CD8-positive, alpha-beta memory T cell (primary cell): ENCODE results near the gene IFI27L2. TPM values are rescaled to one million over a fixed set of nuclear protein-coding genes. Genes with fewer than 3 reads are reported as not detected.

Experiments used
- CTCF ChIA-PET: fragments of 350-600 bp; sonication (Branson Sonifier 250); formaldehyde crosslinking; loops from one replicate; lab custom pipeline; 2021; ENCODE audit warnings: antibody characterized with exemption; lab: Charles Lee
- POLR2A ChIA-PET: fragments of 350-600 bp; sonication (Branson Sonifier 250); formaldehyde crosslinking; loops from one replicate; lab custom pipeline; 2021; ENCODE audit warnings: antibody characterized with exemption; lab: Charles Lee
- DNase-seq, 5 donors: peaks; one replicate each; pipeline versions ENCODE4 v3.0.0 to v3.0.0-alpha.2; 2020 to 2022; ENCODE audit warnings: mixed read lengths in 1 of 5
- H3K27ac ChIP-seq: one replicate; pipeline ENCODE4 v1.7.0; 2013; ENCODE audit warnings: low read depth, mild to moderate bottlenecking, low read length, moderate library complexity
- H3K27me3 ChIP-seq: 2 replicates; pipeline ENCODE4 v1.7.0; 2013; ENCODE audit warnings: low read length, mild to moderate bottlenecking; ENCODE audit not compliant: insufficient read depth, poor library complexity, severe bottlenecking
- H3K36me3 ChIP-seq: 2 replicates; pipeline ENCODE4 v1.7.0; 2013; ENCODE audit warnings: mild to moderate bottlenecking, low read length, moderate library complexity; ENCODE audit not compliant: insufficient read depth
- H3K4me1 ChIP-seq: 2 replicates; pipeline ENCODE4 v1.7.0; 2013; ENCODE audit warnings: mild to moderate bottlenecking, low read length, moderate library complexity; ENCODE audit not compliant: insufficient read depth
- H3K4me3 ChIP-seq: 2 replicates; pipeline ENCODE4 v1.7.0; 2013; ENCODE audit warnings: mild to moderate bottlenecking, low read length
- H3K9me3 ChIP-seq: 2 replicates; pipeline ENCODE4 v1.7.0; 2013; ENCODE audit warnings: mild to moderate bottlenecking, low read length
- H3K27ac Mint-ChIP-seq, 8 donors: one replicate each; pipeline ENCODE4 v1.8.0; 2020 to 2021; ENCODE audit warnings: mixed read lengths in 8 of 8, mild to moderate bottlenecking in 6 of 8, inconsistent platforms in 3 of 8, moderate library complexity in 3 of 8
- H3K27me3 Mint-ChIP-seq, 2 donors: one replicate each; pipeline ENCODE4 v1.8.0; 2020 to 2021; ENCODE audit warnings: mixed read lengths in 2 of 2, mild to moderate bottlenecking in 1 of 2, moderate library complexity in 1 of 2
- H3K36me3 Mint-ChIP-seq, 3 donors: one replicate each; pipeline ENCODE4 v1.8.0; 2020 to 2021; ENCODE audit warnings: mixed read lengths in 3 of 3, inconsistent platforms in 1 of 3, mild to moderate bottlenecking in 1 of 3
- H3K4me1 Mint-ChIP-seq, 3 donors: one replicate each; pipeline ENCODE4 v1.8.0; 2020 to 2021; ENCODE audit warnings: mixed read lengths in 3 of 3, inconsistent platforms in 1 of 3, mild to moderate bottlenecking in 1 of 3
- H3K4me3 Mint-ChIP-seq, 7 donors: one replicate each; pipeline ENCODE4 v1.8.0; 2020 to 2021; ENCODE audit warnings: mixed read lengths in 7 of 7, mild to moderate bottlenecking in 6 of 7, moderate library complexity in 4 of 7, inconsistent platforms in 2 of 7
- H3K9me3 Mint-ChIP-seq, 5 donors: one replicate each; pipeline ENCODE4 v1.8.0; 2020 to 2022; ENCODE audit warnings: mixed read lengths in 5 of 5, mild to moderate bottlenecking in 3 of 5, moderate library complexity in 2 of 5, inconsistent platforms in 1 of 5
- polyA plus RNA-seq: library from polyadenylated mRNA; unstranded; fragments of 300-500 nt; fragmentation: Illumina TruSeq; gene quantifications from one replicate; pipeline ENCODE4 v1.2.3, GENCODE V29; 2021
- total RNA-seq, 2 experiments: library from RNA; stranded (reverse); gene quantifications; one replicate each; pipeline ENCODE4 v1.2.3, GENCODE V29; 2021

IFI27L2 gene
- total and polyA plus RNA-seq, 3 experiments from 2014 or later, result 55.9 to 95.5 (median 58.5) TPM

DNA sequence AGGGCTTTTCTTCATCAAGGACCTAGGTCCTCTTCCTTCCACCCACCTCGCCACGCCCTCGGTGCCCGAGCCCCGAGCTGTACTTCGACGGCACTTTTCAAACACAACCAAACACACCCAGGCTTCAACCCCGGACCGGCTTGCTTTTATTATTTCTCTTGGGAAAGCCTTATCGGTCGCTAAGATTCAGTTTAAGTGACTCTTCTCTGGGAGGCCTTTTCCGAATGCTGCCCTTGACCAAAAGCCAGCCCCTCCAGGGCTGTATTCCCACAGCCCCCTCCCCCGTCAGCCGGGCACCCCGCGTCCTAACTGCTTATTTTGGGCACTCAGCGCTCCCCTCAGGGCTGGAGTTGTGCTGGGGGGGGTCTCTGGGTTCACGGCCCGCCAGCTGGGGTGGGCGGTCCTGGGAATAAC, 44.1 kb upstream of the IFI27L2 start:
- H3K27me3 Mint-ChIP-seq, result peaks cover 17 to 26% of the 10 kb centered on the region in 2 donors
- H3K4me3 ChIP-seq, result peak overlapping the region; percentile 77
- peak in 1 of 5 donors; percentile 1 for DNase-seq

DNA sequence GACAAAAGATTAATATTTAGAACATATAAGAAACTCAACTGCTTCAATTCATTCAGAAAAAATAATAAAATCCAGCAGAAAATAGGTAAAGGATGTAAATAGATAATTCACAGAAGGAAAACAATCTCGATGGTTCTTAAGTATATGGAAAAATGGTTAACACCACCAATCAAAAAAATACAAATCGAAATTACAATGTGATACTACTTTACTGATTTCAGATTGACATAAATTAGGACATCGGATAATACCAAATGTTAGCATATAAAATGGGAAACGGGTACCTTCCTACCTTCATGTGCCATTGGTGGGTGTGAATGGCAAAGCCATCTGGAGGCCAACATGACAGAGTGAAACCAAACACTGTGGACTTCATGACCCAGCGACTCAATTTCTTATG, 43.1 kb upstream of the IFI27L2 start:
- Histone ChIP-seq H3K9me3 (no peaks in the 10 kb centered on the region), H3K4me1 (peaks cover 10% of the 10 kb centered on the region), H3K36me3 (no peaks in the 10 kb centered on the region), H3K4me3 (no peak overlapping the region), H3K27me3 (no peaks in the 10 kb centered on the region), H3K27ac (no peak overlapping the region)
- Mint-ChIP-seq H3K4me3 (peak overlapping the region in 6 of 7 donors; percentile 82 to 96 (median 86)), H3K9me3 (no peaks in the 10 kb centered on the region), H3K36me3 (no peaks in the 10 kb centered on the region), H3K27ac (peak overlapping the region in 1 of 8 donors; percentile 90), H3K27me3 (peaks cover 16 to 27% of the 10 kb centered on the region in 2 donors), H3K4me1 (peaks cover 16 to 29% (median 24%) of the 10 kb centered on the region in 3 donors)
- no peak for DNase-seq
- POLR2A ChIA-PET, result no interaction called here
- CTCF ChIA-PET, result interaction anchor here (2.0 kb wide), 1 partner anchor 11 kb away, joined by 5 read pairs; no protein-coding TSS in a partner anchor

More for the DNA sequence above, 44.1 kb upstream of the IFI27L2 start:
- Histone ChIP-seq H3K9me3 (no peaks in the 10 kb centered on the region), H3K27me3 (no peaks in the 10 kb centered on the region), H3K36me3 (no peaks in the 10 kb centered on the region), H3K4me1 (peaks cover 10% of the 10 kb centered on the region), H3K27ac (no peak overlapping the region)
- ChIA-PET POLR2A (no interaction called here), CTCF (interaction anchor here (0.7 to 2.8 kb wide), 2 partner anchors 12 to 137 kb away, joined by 3 to 12 read pairs; no protein-coding TSS in a partner anchor)
- no peaks in the 10 kb centered on the region for H3K9me3 Mint-ChIP-seq
- H3K36me3 Mint-ChIP-seq, result no peaks in the 10 kb centered on the region
- H3K27ac Mint-ChIP-seq, result peak overlapping the region in 6 of 8 donors; percentile 47 to 90 (median 78)
- peaks cover 16 to 29% (median 24%) of the 10 kb centered on the region in 3 donors for H3K4me1 Mint-ChIP-seq
- peak overlapping the region; percentile 81 to 96 (median 85) for H3K4me3 Mint-ChIP-seq

DNA sequence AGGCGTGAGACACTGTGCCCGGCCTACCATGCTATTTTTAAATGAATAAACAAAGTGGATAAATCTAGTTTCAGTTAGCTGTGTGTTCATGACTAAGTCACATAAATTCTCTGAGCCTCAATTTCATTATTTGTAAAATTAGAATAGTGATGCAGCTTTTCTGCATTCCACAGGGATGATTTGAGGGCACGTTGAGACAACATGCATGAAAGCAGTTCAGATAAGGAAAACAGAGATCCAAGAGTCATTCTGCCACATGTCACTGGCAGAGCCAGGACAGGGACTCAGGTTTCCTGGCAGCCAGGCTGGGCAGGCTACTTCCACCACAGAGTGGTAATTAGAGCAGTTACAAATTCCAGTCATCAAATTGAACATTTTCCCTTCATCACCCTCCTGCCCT, 41.8 kb upstream of the IFI27L2 start:
- ChIA-PET CTCF (interaction anchor here (1.3 to 2.7 kb wide), 3 partner anchors 9 to 35 kb away, joined by 3 to 11 read pairs (median 5); no protein-coding TSS in a partner anchor), POLR2A (interaction anchor here (0.7 kb wide), 2 partner anchors 9 to 35 kb away, joined by 3 to 4 read pairs; no protein-coding TSS in a partner anchor)
- H3K9me3 Mint-ChIP-seq, result no peaks in the 10 kb centered on the region
- peaks cover 16 to 22% (median 22%) of the 10 kb centered on the region in 3 donors for H3K4me1 Mint-ChIP-seq
- H3K27me3 ChIP-seq, result no peaks in the 10 kb centered on the region
- H3K4me3 Mint-ChIP-seq, result peak overlapping the region in 2 of 7 donors; percentile 46 to 96
- no peaks in the 10 kb centered on the region for H3K36me3 ChIP-seq
- peaks cover 10% of the 10 kb centered on the region for H3K4me1 ChIP-seq
- H3K9me3 ChIP-seq, result no peaks in the 10 kb centered on the region
- DNase-seq, result no peak
- H3K27ac Mint-ChIP-seq, result peak overlapping the region in 2 of 8 donors; percentile 17 to 24
- no peak overlapping the region for H3K27ac ChIP-seq
- H3K4me3 ChIP-seq, result no peak overlapping the region
- H3K27me3 Mint-ChIP-seq, result peaks cover 19 to 22% of the 10 kb centered on the region in 2 donors
- no peaks in the 10 kb centered on the region for H3K36me3 Mint-ChIP-seq

DNA sequence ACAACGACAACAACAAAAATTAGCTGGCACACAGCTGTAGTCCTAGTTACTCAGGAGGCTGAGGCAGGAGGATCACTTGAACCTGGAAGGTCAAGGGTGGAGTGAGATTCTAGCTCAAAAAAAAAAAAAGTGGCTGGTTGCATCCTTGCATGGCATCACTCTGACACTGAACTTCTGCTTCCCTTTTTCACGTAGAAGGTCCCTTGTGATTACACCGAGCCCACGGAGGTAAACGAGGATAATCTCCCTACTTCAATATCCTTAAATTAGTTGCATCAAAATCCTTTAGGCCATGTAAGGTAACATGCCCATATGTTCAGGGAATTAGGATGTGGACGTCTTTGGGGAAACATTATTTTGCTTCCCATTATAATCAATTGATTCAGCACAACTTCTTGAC, 40.7 kb upstream of the IFI27L2 start:
- H3K27me3 Mint-ChIP-seq, result peaks cover 12 to 13% of the 10 kb centered on the region in 2 donors
- no peak overlapping the region for H3K27ac Mint-ChIP-seq
- no peak overlapping the region for H3K4me3 Mint-ChIP-seq
- H3K4me1 Mint-ChIP-seq, result peaks cover 9 to 12% (median 11%) of the 10 kb centered on the region in 3 donors
- Histone ChIP-seq H3K9me3 (no peaks in the 10 kb centered on the region), H3K4me1 (peaks cover 6% of the 10 kb centered on the region), H3K27me3 (no peaks in the 10 kb centered on the region), H3K4me3 (no peak overlapping the region), H3K36me3 (no peaks in the 10 kb centered on the region), H3K27ac (no peak overlapping the region)
- POLR2A ChIA-PET, result no interaction called here
- CTCF ChIA-PET, result interaction anchor here (2.7 to 3.8 kb wide), 2 partner anchors 10 to 34 kb away, joined by 11 to 18 read pairs; no protein-coding TSS in a partner anchor
- no peak for DNase-seq
- no peaks in the 10 kb centered on the region for H3K36me3 Mint-ChIP-seq
- H3K9me3 Mint-ChIP-seq, result no peaks in the 10 kb centered on the region

DNA sequence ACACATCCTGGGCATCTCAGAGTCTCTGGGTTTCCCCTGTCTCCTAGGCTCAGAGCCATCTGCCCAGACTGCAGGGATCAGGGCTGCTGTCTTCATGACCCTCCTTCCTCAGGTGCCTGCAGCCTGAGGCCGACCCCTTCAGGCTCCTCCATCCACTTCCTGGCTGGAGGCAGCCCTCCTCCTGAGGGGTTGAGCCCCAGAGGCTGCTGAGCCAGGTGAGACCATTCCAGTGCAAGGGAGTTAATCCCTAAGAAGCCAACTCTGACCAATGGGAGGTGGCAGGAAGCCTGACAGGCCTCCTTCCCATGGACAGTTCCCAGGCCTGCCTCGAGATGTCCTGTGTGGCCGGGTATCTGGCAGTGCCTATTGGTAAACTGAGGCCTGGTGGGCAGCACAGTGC, 36.3 kb upstream of the IFI27L2 start:
- no peak for DNase-seq
- H3K27ac ChIP-seq, result no peak overlapping the region
- Mint-ChIP-seq H3K9me3 (no peaks in the 10 kb centered on the region), H3K27ac (peak overlapping the region in 1 of 8 donors; percentile 68), H3K36me3 (no peaks in the 10 kb centered on the region), H3K4me1 (peaks cover 8 to 26% (median 13%) of the 10 kb centered on the region in 3 donors), H3K27me3 (peaks cover 8 to 13% of the 10 kb centered on the region in 2 donors), H3K4me3 (no peak overlapping the region)
- CTCF ChIA-PET, result interaction anchor here (1.2 kb wide), 1 partner anchor 29 kb away, joined by 5 read pairs; no protein-coding TSS in a partner anchor
- H3K27me3 ChIP-seq, result no peaks in the 10 kb centered on the region
- no peaks in the 10 kb centered on the region for H3K9me3 ChIP-seq
- POLR2A ChIA-PET, result no interaction called here
- H3K4me3 ChIP-seq, result no peak overlapping the region
- H3K36me3 ChIP-seq, result no peaks in the 10 kb centered on the region
- peaks cover 22% of the 10 kb centered on the region for H3K4me1 ChIP-seq

DNA sequence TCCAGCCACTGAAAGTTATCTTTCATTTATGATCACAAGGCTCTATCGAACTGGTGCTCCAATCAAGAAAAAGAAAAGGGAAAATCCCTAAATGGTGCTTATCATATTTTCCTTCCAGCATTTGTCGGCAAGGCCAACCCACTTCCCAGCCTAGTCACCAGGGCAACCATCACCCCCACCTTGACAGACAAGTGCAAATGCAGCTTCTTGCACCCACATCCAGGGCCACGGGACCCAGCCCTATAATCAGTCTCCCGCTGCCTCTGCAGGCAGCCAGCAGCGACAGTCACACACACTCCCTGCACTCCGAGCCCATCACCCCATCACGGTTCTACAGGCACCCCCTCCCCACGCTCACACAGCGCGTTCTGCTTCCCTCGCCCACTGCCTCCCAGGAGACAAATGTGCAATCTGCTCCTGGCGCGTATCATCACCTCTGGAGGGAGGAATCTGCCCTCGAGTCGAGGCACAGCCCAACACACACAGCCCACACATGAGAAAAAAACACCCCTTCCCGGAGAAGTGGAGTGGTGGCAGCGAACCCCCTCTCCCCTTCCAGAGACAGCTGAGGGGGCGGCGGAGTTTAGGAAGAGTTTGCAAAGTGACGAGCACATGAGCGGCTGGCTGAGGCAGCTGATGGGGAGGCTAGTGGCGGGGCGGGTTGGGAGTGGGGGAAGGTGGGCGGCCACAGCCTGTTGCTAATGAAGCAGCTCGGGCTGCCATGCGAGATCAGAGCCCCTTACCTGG, 35.5 kb upstream of the IFI27L2 start:
- CTCF ChIA-PET, result interaction anchor here (1.2 to 1.4 kb wide), 2 partner anchors 28 kb away, joined by 5 to 8 read pairs; no protein-coding TSS in a partner anchor
- peaks cover 27% of the 10 kb centered on the region for H3K4me1 ChIP-seq
- H3K4me1 Mint-ChIP-seq, result peaks cover 10 to 35% (median 17%) of the 10 kb centered on the region in 3 donors
- H3K9me3 Mint-ChIP-seq, result no peaks in the 10 kb centered on the region
- no peak overlapping the region for H3K4me3 ChIP-seq
- peak overlapping the region in 3 of 8 donors; percentile 25 to 66 (median 29) for H3K27ac Mint-ChIP-seq
- H3K4me3 Mint-ChIP-seq, result no peak overlapping the region
- no peaks in the 10 kb centered on the region for H3K36me3 ChIP-seq
- no peak overlapping the region for H3K27ac ChIP-seq
- H3K27me3 ChIP-seq, result no peaks in the 10 kb centered on the region
- no peak for DNase-seq
- peaks cover 8 to 16% of the 10 kb centered on the region in 2 donors for H3K27me3 Mint-ChIP-seq
- no peaks in the 10 kb centered on the region for H3K9me3 ChIP-seq
- no peaks in the 10 kb centered on the region for H3K36me3 Mint-ChIP-seq
- POLR2A ChIA-PET, result no interaction called here

DNA sequence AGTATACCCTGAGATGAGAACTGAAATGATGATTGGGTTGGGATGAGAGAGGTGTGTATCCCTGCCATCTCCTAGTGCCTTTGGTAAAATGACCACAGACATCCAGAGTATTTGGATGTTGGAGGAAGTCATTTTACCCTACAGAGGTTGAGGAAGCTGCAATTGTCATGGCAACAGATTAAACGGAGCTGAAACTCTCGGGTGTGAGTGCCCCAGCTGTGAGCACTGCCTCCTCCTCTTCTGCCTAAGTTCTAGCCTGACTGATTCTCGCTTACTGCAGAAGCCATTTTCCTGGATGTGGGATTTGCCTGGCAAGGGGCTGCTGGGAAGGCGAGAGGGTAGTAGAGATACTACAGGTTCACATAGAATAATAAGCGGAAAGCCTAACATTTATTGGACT, 34.4 kb upstream of the IFI27L2 start:
- Histone ChIP-seq H3K36me3 (no peaks in the 10 kb centered on the region), H3K27me3 (no peaks in the 10 kb centered on the region), H3K4me1 (peaks cover 28% of the 10 kb centered on the region), H3K9me3 (no peaks in the 10 kb centered on the region), H3K4me3 (no peak overlapping the region), H3K27ac (no peak overlapping the region)
- H3K27me3 Mint-ChIP-seq, result peaks cover 8 to 16% of the 10 kb centered on the region in 2 donors
- no peak for DNase-seq
- no peak overlapping the region for H3K4me3 Mint-ChIP-seq
- H3K27ac Mint-ChIP-seq, result no peak overlapping the region
- no peaks in the 10 kb centered on the region for H3K36me3 Mint-ChIP-seq
- POLR2A ChIA-PET, result interaction anchor here (0.8 kb wide), 1 partner anchor 19 kb away, joined by 4 read pairs; no protein-coding TSS in a partner anchor
- peaks cover 18 to 43% (median 21%) of the 10 kb centered on the region in 3 donors for H3K4me1 Mint-ChIP-seq
- H3K9me3 Mint-ChIP-seq, result no peaks in the 10 kb centered on the region
- CTCF ChIA-PET, result interaction anchor here (1.4 to 1.5 kb wide), 2 partner anchors 27 to 127 kb away, joined by 3 to 8 read pairs; no protein-coding TSS in a partner anchor
